ENCODE measurements around the gene RNF113B.
A peak's percentile ranks its signal among the peaks of the same experiment; 100 is the strongest.

RNF113B gene

GRCh38 chr13:98203646-98204326 is 26.7 kb upstream of the RNF113B start:
- DNase-seq: peak; percentile 26

- peak; percentile 79 for DNase-seq
Measured at GRCh38 chr13:98201984-98202383, 24.9 kb upstream of the RNF113B start.

GRCh38 chr13:98201189-98201588 is 24.1 kb upstream of the RNF113B start:
- DNase-seq: no peak

- DNase-seq: no peak
Measured at GRCh38 chr13:98200211-98200878, 23.3 kb upstream of the RNF113B start.

- no peak for DNase-seq
Measured at GRCh38 chr13:98199480-98199879, 22.4 kb upstream of the RNF113B start.

GRCh38 chr13:98198683-98199082 is 21.6 kb upstream of the RNF113B start:
- no peak for DNase-seq

- DNase-seq: no peak
Measured at GRCh38 chr13:98195054-98195791, 18.2 kb upstream of the RNF113B start.

- no peak for DNase-seq
Measured at GRCh38 chr13:98192008-98192407, 14.9 kb upstream of the RNF113B start.

- no peak for DNase-seq
Measured at GRCh38 chr13:98190889-98191444, 13.9 kb upstream of the RNF113B start.

- no peak for DNase-seq
Measured at GRCh38 chr13:98189841-98190505, 12.9 kb upstream of the RNF113B start.

GRCh38 chr13:98188544-98189166 is 11.6 kb upstream of the RNF113B start:
- no peak for DNase-seq

GRCh38 chr13:98187965-98188261 is 10.8 kb upstream of the RNF113B start:
- no peak for DNase-seq

- DNase-seq: no peak
Measured at GRCh38 chr13:98187155-98187964, 10.3 kb upstream of the RNF113B start.

GRCh38 chr13:98184792-98185191 is 7.7 kb upstream of the RNF113B start:
- no peak for DNase-seq

GRCh38 chr13:98182589-98182988 is 5.5 kb upstream of the RNF113B start:
- no peak for DNase-seq

- no peak for DNase-seq
Measured at GRCh38 chr13:98182153-98182552, 5.1 kb upstream of the RNF113B start.

- DNase-seq: no peak
Measured at GRCh38 chr13:98181111-98181815, 4.2 kb upstream of the RNF113B start.

GRCh38 chr13:98180092-98180491 is 3.0 kb upstream of the RNF113B start:
- DNase-seq: no peak

- DNase-seq: peak; percentile 84
Measured at GRCh38 chr13:98175823-98176222, 1.2 kb downstream of the RNF113B start.

GRCh38 chr13:98175043-98175442 is 2.0 kb downstream of the RNF113B start:
- DNase-seq: no peak

GRCh38 chr13:98174307-98174706 is 2.8 kb downstream of the RNF113B start:
- DNase-seq: no peak
